ENCODE results near the gene SLC45A3. TPM values are rescaled to one million over a fixed set of nuclear protein-coding genes. Genes with fewer than 3 reads are reported as not detected.

SLC45A3 gene
- total RNA-seq, 4 donors from 2014 or later = 0.84 to 1.3 (median 1.1) TPM

DNA sequence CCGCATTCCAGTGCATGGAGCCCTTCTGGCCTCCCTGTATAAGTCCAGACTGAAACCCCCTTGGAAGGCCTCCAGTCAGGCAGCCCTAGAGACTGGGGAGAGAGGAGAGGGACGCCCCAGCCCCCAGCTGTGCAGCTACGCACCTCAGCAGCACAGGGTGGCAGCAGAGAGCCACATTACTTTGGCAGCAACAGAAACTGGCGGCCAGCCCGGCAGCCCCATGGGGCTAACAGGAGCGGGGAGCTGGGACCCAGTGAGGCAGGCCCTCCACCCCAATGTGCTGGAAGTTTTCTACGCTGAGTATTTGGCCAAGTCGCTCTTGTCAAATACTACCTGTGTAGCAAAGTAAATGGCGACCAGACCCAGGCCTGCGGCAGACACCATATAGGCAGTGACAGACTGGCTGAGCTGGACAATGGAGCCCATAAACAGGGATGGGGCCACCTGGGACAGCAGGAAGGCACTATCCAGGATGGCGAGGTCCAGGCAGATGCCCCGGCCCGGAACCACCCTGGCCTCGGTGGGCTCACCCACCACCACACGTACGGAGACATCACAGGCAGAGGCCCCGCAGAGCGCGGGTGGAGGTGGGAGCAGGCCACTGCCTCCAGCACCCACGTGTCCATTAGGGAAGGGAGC, 21.2 kb downstream of the SLC45A3 start:
- H3K27me3 ChIP-seq = peaks cover 7% of the 10 kb centered on the region
- H3K36me3 ChIP-seq = no peaks in the 10 kb centered on the region
- no peak overlapping the region for H3K27ac ChIP-seq
- H3K4me3 ChIP-seq = no peak overlapping the region
- WGBS, 2 donors (ENCODE audit: low coverage in 1 of 2) = no CpG with 5 or more reads among the region's 20 CpGs
- no peaks in the 10 kb centered on the region for H3K9me3 ChIP-seq
- peak; percentile 78 for ATAC-seq
- peaks cover 0 to 9% (median 4%) of the 10 kb centered on the region in 3 donors for H3K4me1 ChIP-seq
- TF ChIP-seq POLR2AphosphoS5 (IDR thresholded peaks at IDR 0.05) = no peak
- TF ChIP-seq POLR2A (IDR thresholded peaks at IDR 0.05) = no peak
- TF ChIP-seq EP300 (IDR thresholded peaks at IDR 0.05) = no peak
- TF ChIP-seq, protein P1, sequence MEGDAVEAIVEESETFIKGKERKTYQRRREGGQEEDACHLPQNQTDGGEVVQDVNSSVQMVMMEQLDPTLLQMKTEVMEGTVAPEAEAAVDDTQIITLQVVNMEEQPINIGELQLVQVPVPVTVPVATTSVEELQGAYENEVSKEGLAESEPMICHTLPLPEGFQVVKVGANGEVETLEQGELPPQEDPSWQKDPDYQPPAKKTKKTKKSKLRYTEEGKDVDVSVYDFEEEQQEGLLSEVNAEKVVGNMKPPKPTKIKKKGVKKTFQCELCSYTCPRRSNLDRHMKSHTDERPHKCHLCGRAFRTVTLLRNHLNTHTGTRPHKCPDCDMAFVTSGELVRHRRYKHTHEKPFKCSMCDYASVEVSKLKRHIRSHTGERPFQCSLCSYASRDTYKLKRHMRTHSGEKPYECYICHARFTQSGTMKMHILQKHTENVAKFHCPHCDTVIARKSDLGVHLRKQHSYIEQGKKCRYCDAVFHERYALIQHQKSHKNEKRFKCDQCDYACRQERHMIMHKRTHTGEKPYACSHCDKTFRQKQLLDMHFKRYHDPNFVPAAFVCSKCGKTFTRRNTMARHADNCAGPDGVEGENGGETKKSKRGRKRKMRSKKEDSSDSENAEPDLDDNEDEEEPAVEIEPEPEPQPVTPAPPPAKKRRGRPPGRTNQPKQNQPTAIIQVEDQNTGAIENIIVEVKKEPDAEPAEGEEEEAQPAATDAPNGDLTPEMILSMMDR (IDR thresholded peaks at IDR 0.05) = peak in 3 of 4 experiments; percentile 83 to 93 (median 85)

DNA sequence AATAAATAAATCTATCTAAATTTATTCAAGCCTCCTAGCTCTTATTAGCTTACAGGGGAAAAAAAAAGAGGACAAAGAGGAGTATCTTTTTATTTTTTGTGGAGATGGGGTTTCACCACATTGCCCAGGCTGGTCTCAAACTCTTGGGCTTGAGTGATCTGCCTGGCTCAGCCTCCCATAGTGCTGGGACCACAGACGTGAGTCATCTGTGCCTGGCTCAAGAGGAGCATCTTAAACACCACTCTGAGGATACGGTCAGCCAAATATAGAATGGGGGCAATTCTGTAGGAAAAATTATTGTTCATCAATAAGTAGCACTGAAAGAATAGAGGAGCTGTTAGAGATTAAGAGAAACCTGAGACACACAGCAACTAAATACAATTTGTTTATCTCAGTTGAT, 24.1 kb downstream of the SLC45A3 start:
- WGBS, 2 donors (ENCODE audit: low coverage in 1 of 2) = 20 to 21% methylated on average over 1 to 2 of the region's 2 CpGs
- H3K27ac ChIP-seq = no peak overlapping the region
- H3K36me3 ChIP-seq = no peaks in the 10 kb centered on the region
- H3K4me1 ChIP-seq = peaks cover 0 to 9% (median 4%) of the 10 kb centered on the region in 3 donors
- no peak overlapping the region for H3K4me3 ChIP-seq
- no peak for ATAC-seq
- TF ChIP-seq POLR2AphosphoS5 (IDR thresholded peaks at IDR 0.05) (no peak), POLR2A (IDR thresholded peaks at IDR 0.05) (no peak), EP300 (IDR thresholded peaks at IDR 0.05) (no peak)
- TF ChIP-seq, protein P1 (IDR thresholded peaks at IDR 0.05) = no peak
- H3K9me3 ChIP-seq = no peaks in the 10 kb centered on the region
- H3K27me3 ChIP-seq = peaks cover 7% of the 10 kb centered on the region

DNA sequence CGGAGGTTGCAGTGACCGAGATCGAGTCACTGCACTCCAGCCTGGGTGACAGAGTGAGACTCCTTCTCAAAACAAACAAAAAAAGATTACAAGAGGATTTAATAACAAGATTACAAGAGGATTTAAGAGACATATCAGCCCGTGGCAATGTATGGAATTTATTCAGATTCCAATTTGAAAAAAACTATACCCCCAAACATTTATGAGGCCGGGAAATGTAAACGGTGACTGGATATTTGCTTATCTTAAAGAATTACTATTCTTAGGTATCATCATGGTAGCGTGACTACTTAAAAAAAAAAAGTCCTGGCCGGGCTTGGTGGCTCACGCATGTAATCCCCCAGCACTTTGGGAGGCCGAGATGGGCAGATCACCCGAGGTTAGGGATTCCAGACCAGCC, 27.3 kb downstream of the SLC45A3 start:
- WGBS, 2 donors (ENCODE audit: low coverage in 1 of 2) = 76 to 77% methylated on average over 10 to 11 of the region's 11 CpGs
- no peak for TF ChIP-seq POLR2A (IDR thresholded peaks at IDR 0.05)
- TF ChIP-seq EP300 (IDR thresholded peaks at IDR 0.05) = no peak
- TF ChIP-seq POLR2AphosphoS5 (IDR thresholded peaks at IDR 0.05) = no peak
- TF ChIP-seq, protein P1 (IDR thresholded peaks at IDR 0.05) = no peak

DNA sequence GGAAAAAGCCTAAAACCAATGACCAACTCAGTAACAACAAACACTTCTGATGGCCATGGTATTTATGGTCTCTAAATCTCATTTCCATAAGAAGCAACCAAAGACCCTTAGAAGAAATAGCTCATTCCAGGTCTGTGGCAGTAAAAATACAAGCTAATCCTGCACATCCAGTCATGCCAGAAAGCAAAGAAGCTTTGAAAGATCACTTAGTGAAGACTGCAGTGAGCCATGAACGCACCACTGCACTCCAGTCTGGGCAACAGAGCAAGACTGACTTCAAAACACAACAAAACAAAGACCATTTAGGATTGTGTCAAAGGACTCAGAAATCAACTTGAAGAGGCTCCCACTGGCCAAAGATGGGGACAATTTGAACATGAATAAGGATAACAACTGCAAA, 30.1 kb downstream of the SLC45A3 start:
- Histone ChIP-seq H3K36me3 (no peaks in the 10 kb centered on the region), H3K9me3 (no peaks in the 10 kb centered on the region), H3K4me3 (no peak overlapping the region), H3K27me3 (peaks cover under 1% of the 10 kb centered on the region), H3K27ac (no peak overlapping the region), H3K4me1 (no peaks in the 10 kb centered on the region)
- ATAC-seq = no peak
- no peak for TF ChIP-seq POLR2A (IDR thresholded peaks at IDR 0.05)
- TF ChIP-seq, protein P1 (IDR thresholded peaks at IDR 0.05) = no peak
- no peak for TF ChIP-seq POLR2AphosphoS5 (IDR thresholded peaks at IDR 0.05)
- TF ChIP-seq EP300 (IDR thresholded peaks at IDR 0.05) = no peak
- no CpG with 5 or more reads among the region's 1 CpG for WGBS, 2 donors (ENCODE audit: low coverage in 1 of 2)

More for the DNA sequence above, 27.3 kb downstream of the SLC45A3 start:
- ATAC-seq = no peak
- Histone ChIP-seq H3K36me3 (no peaks in the 10 kb centered on the region), H3K27me3 (no peaks in the 10 kb centered on the region), H3K27ac (no peak overlapping the region), H3K4me1 (no peaks in the 10 kb centered on the region), H3K9me3 (no peaks in the 10 kb centered on the region), H3K4me3 (no peak overlapping the region)

DNA sequence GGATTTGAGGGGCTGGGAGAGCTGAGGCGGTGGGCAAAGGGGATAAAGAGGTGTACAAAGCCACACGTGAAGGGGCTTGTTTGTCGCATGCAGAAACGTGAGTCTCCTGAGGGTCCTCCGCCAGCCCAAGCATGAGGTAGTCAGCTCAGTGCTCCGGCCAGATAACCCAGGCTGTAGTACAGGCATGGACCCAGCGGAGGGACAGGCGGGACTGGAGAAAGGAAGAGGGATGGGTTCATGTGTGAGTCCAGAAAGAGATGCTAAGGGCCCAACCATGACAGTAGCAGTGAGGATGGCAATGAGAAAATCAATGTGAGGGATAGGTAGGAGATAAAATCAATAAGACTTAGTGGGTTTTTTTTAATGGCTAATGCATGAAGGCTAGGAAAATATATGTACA, 34.8 kb downstream of the SLC45A3 start:
- Histone ChIP-seq H3K27ac (no peak overlapping the region), H3K27me3 (peaks cover 10% of the 10 kb centered on the region), H3K4me3 (no peak overlapping the region), H3K9me3 (no peaks in the 10 kb centered on the region), H3K36me3 (no peaks in the 10 kb centered on the region), H3K4me1 (no peaks in the 10 kb centered on the region)
- ATAC-seq = no peak
- WGBS, 2 donors (ENCODE audit: low coverage in 1 of 2) = 70 to 93% methylated on average over 2 to 3 of the region's 8 CpGs
- TF ChIP-seq POLR2A (IDR thresholded peaks at IDR 0.05) = no peak
- TF ChIP-seq EP300 (IDR thresholded peaks at IDR 0.05) = no peak
- TF ChIP-seq POLR2AphosphoS5 (IDR thresholded peaks at IDR 0.05) = no peak
- TF ChIP-seq, protein P1 (IDR thresholded peaks at IDR 0.05) = no peak
